HepG2 (cell line): ENCODE measurements around the gene MT1HL1. TPM values are rescaled to one million over a fixed set of nuclear protein-coding genes. Genes with fewer than 3 reads are reported as not detected.

Experiments used
- BCLAF1 ChIP-seq: fragments of 450-650 bp; IDR thresholded peaks from 2 replicates; pipeline ENCODE4 v1.6.1; 2017; ENCODE audit warnings: mild to moderate bottlenecking
- CEBPG ChIP-seq: IDR thresholded peaks from 2 replicates; pipeline ENCODE4 v1.6.1; 2016
- CSRNP2 ChIP-seq: sonication (generic); formaldehyde crosslinking; conservative IDR thresholded peaks from 2 replicates; pipeline ENCODE4 v1.8.0; 2022; ENCODE audit warnings: low read depth, missing genetic modification reagents
- HES4 ChIP-seq: sonication (generic); formaldehyde crosslinking; IDR thresholded peaks from 2 replicates; pipeline ENCODE4 v1.9.0; 2021; ENCODE audit warnings: mild to moderate bottlenecking, missing genetic modification reagents, borderline replicate concordance
- HNF1A ChIP-seq, 2 experiments: sonication (generic) in 1 of 2; formaldehyde crosslinking in 1 of 2; IDR thresholded peaks; 2 replicates each; pipeline versions ENCODE4 v1.4.0 to v1.6.1; 2016 to 2020; ENCODE audit warnings: borderline replicate concordance in 1 of 2, low read depth in 1 of 2, mild to moderate bottlenecking in 1 of 2, missing genetic modification reagents in 1 of 2
- MLX ChIP-seq: IDR thresholded peaks from 2 replicates; pipeline ENCODE4 v1.6.1; 2016
- ZFP36L1 ChIP-seq: sonication (generic); formaldehyde crosslinking; IDR thresholded peaks from 2 replicates; pipeline ENCODE4 v1.8.0; 2022; ENCODE audit warnings: mild to moderate bottlenecking, missing genetic modification reagents, moderate library complexity
- ZFYVE20 ChIP-seq: sonication (generic); formaldehyde crosslinking; IDR thresholded peaks from 2 replicates; pipeline ENCODE4 v1.8.0; 2023; ENCODE audit warnings: low read depth, mild to moderate bottlenecking, moderate library complexity, missing genetic modification reagents, borderline replicate concordance
- ZNF12 ChIP-seq: sonication (generic); formaldehyde crosslinking; IDR thresholded peaks from 2 replicates; pipeline ENCODE4 v1.5.0; 2020; ENCODE audit warnings: missing genetic modification reagents
- ZNF770 ChIP-seq: sonication (generic); formaldehyde crosslinking; IDR thresholded peaks from 2 replicates; pipeline ENCODE4 v1.5.0; 2020; ENCODE audit warnings: mild to moderate bottlenecking, missing genetic modification reagents
- polyA plus RNA-seq, 8 experiments: library from polyadenylated mRNA; depleted of rRNA in 3 of 8; stranded (reverse) in 7 of 8; unstranded in 1 of 8; fragments of >200 nt; fragmentation: Illumina TruSeq in 4 of 8; extraction: Trizol in 4 of 8; gene quantifications; 2 replicates each; pipeline versions ENCODE4 v1.2.1 to v1.2.3, GENCODE V29; 2011 to 2016; ENCODE audit warnings: low read depth in 4 of 8, missing spikeins in 1 of 8, mixed read lengths in 1 of 8; ENCODE audit not compliant: insufficient read depth in 1 of 8
- total RNA-seq, 5 experiments: library from RNA; depleted of rRNA; stranded (reverse); fragments of >200 nt; fragmentation: Illumina TruSeq; extraction: Trizol; gene quantifications; 2 replicates each; pipeline ENCODE4 v1.2.3, GENCODE V29; 2016; ENCODE audit warnings: low read depth in 1 of 5

The MT1HL1 gene
- total and polyA plus RNA-seq, 2 of the 13 experiments (the other 11 are each of a cell fraction or from before 2014, with no cell fraction given), result not detected

GRCh38 chr1:236990052-236990445 lies 14.2 kb downstream of the MT1HL1 start (continued):
- no peak for TF ChIP-seq HNF1A (IDR thresholded peaks at IDR 0.05; ENCODE audit: low read depth)
- TF ChIP-seq HNF1A (CRISPR knock-in tag; IDR thresholded peaks at IDR 0.05; ENCODE audit: borderline replicate concordance), result no peak
- TF ChIP-seq ZNF12, result no peak
- no peak for TF ChIP-seq HES4 (CRISPR knock-in tag)
- TF ChIP-seq CSRNP2 (CRISPR knock-in tag), result no peak
- no peak for TF ChIP-seq ZFYVE20 (CRISPR knock-in tag)
- TF ChIP-seq CEBPG (CRISPR knock-in tag), result no peak
- TF ChIP-seq BCLAF1, result no peak
- TF ChIP-seq MLX (CRISPR knock-in tag), result no peak
- no peak for TF ChIP-seq ZFP36L1
- no peak for TF ChIP-seq ZNF770 (CRISPR knock-in tag)
- TF ChIP-seq, all 625 proteins: peak for 0
